SK-N-SH (cell line): ENCODE data around the gene HEPACAM. TPM values are rescaled to one million over a fixed set of nuclear protein-coding genes. Genes with fewer than 3 reads are reported as not detected.

ENCODE experiments used
- CTCF ChIA-PET: fragments of 300-600, 350-600 bp; formaldehyde crosslinking; extraction: SDS; loops from one replicate; lab custom pipeline; 2021; lab: Yijun Ruan, JAX
- POLR2A ChIA-PET: fragments of 350-600 bp; sonication (Branson Sonifier 250); formaldehyde crosslinking; extraction: SDS; loops from one replicate; lab custom pipeline; 2020; ENCODE audit warnings: antibody characterized with exemption, inconsistent platforms; lab: Yijun Ruan, JAX
- DNase-seq: peaks from one replicate; pipeline ENCODE4 v3.0.0; 2012
- H2AFZ ChIP-seq: fragments of 200-600 bp; sonication (generic); 2 replicates; pipeline ENCODE4 v1.8.1; 2016; ENCODE audit warnings: antibody characterized with exemption, mild to moderate bottlenecking, low read depth
- H3F3A ChIP-seq: fragments of 200-600 bp; sonication (generic); replicated peaks from 2 replicates; pipeline ENCODE3; 2016; ENCODE audit warnings: antibody characterized with exemption, mild to moderate bottlenecking; ENCODE audit not compliant: insufficient read depth
- H3K27ac ChIP-seq, 2 experiments: fragments of 200-500 bp in 1 of 2; fragments of 200-600 bp in 1 of 2; sonication (Bioruptor generic) in 1 of 2; sonication (generic), shearing (Covaris generic) in 1 of 2; 2 replicates each; pipeline versions ENCODE4 v1.5.1 to v1.6.1; 2014 to 2016; ENCODE audit warnings: low read depth in 2 of 2, inconsistent platforms in 1 of 2, low read length in 1 of 2, mild to moderate bottlenecking in 1 of 2, mixed read lengths in 1 of 2
- H3K27me3 ChIP-seq: fragments of 200-600 bp; sonication (generic), shearing (Covaris generic); 2 replicates; pipeline ENCODE4 v1.6.1; 2016; ENCODE audit warnings: mixed run types; ENCODE audit not compliant: insufficient read depth
- H3K36me3 ChIP-seq, 2 experiments: fragments of 200-500 bp in 1 of 2; fragments of 200-600 bp in 1 of 2; sonication (Bioruptor generic) in 1 of 2; sonication (generic) in 1 of 2; replicated peaks in 1 of 2; 2 replicates each; pipeline versions ENCODE3 to v1.5.1; 2014 to 2016; ENCODE audit warnings: low read length in 1 of 2, mild to moderate bottlenecking in 1 of 2; ENCODE audit not compliant: insufficient read depth in 2 of 2, control insufficient read depth in 1 of 2
- H3K4me1 ChIP-seq, 2 experiments: fragments of 200-500 bp in 1 of 2; fragments of 200-600 bp in 1 of 2; sonication (Bioruptor generic) in 1 of 2; sonication (generic), shearing (Covaris generic) in 1 of 2; 2 replicates each; pipeline versions ENCODE4 v1.5.1 to v1.6.1; 2014 to 2016; ENCODE audit warnings: low read depth in 1 of 2, low read length in 1 of 2, mixed run types in 1 of 2; ENCODE audit not compliant: insufficient read depth in 2 of 2, control insufficient read depth in 1 of 2
- H3K4me2 ChIP-seq: fragments of 200-600 bp; sonication (generic), shearing (Covaris generic); 2 replicates; pipeline ENCODE4 v1.6.1; 2017; ENCODE audit warnings: mixed run types
- H3K4me3 ChIP-seq, 2 experiments: fragments of 200-500 bp in 1 of 2; fragments of 200-600 bp in 1 of 2; sonication (Bioruptor generic) in 1 of 2; sonication (generic), shearing (Covaris generic) in 1 of 2; 2 replicates each; pipeline versions ENCODE4 v1.5.1 to v1.8.1; 2014 to 2016; ENCODE audit warnings: low read depth in 2 of 2, inconsistent platforms in 1 of 2, low read length in 1 of 2, mild to moderate bottlenecking in 1 of 2, mixed read lengths in 1 of 2, moderate library complexity in 1 of 2
- H3K79me2 ChIP-seq: fragments of 200-600 bp; sonication (generic); 2 replicates; pipeline ENCODE4 v1.8.1; 2017; ENCODE audit warnings: mild to moderate bottlenecking; ENCODE audit not compliant: insufficient read depth
- H3K9ac ChIP-seq: fragments of 200-600 bp; sonication (generic); 2 replicates; pipeline ENCODE4 v1.6.1; 2017; ENCODE audit warnings: mixed run types
- H3K9me2 ChIP-seq: fragments of 200-600 bp; sonication (generic); 2 replicates; pipeline ENCODE4 v1.6.1; 2017; ENCODE audit warnings: mixed run types
- H3K9me3 ChIP-seq: fragments of 200-600 bp; sonication (generic); 2 replicates; pipeline ENCODE4 v1.6.1; 2017; ENCODE audit warnings: mixed run types, mild to moderate bottlenecking, moderate library complexity
- H4K20me1 ChIP-seq: fragments of 200-600 bp; sonication (generic); 2 replicates; pipeline ENCODE4 v1.6.1; 2017; ENCODE audit warnings: mild to moderate bottlenecking, mixed run types; ENCODE audit not compliant: insufficient read depth
- CHD2 ChIP-seq: fragments of 150-350 bp; IDR thresholded peaks from 2 replicates; pipeline ENCODE4 v1.6.1; 2018; ENCODE audit warnings: low read length; ENCODE audit not compliant: partially characterized antibody
- ELF1 ChIP-seq: IDR thresholded peaks from 2 replicates; pipeline ENCODE4 v1.4.0; 2012
- EP300 ChIP-seq, 2 experiments: IDR thresholded peaks; 2 replicates each; pipeline versions ENCODE4 v1.4.0 to v1.6.1; 2012; ENCODE audit warnings: borderline replicate concordance in 1 of 2, low read depth in 1 of 2, low read length in 1 of 2
- FOSL2 ChIP-seq: IDR thresholded peaks from 2 replicates; pipeline ENCODE4 v1.4.0; 2012; ENCODE audit warnings: low read depth, mild to moderate bottlenecking, moderate library complexity, borderline replicate concordance
- FOXJ3 ChIP-seq: sonication (generic); formaldehyde crosslinking; IDR thresholded peaks from 2 replicates; pipeline ENCODE4 v1.5.1; 2020; ENCODE audit warnings: mild to moderate bottlenecking, missing genetic modification reagents
- NRF1 ChIP-seq: IDR thresholded peaks from 2 replicates; pipeline ENCODE4 v1.6.1; 2012; ENCODE audit warnings: low read depth, mild to moderate bottlenecking, low read length
- PBX3 ChIP-seq: IDR thresholded peaks from 2 replicates; pipeline ENCODE4; 2012
- RCOR1 ChIP-seq: fragments of 150-350 bp; IDR thresholded peaks from 2 replicates; pipeline ENCODE4 v1.6.1; 2017; ENCODE audit warnings: antibody characterized with exemption, low read length
- REST ChIP-seq: IDR thresholded peaks from 2 replicates; pipeline ENCODE4 v1.6.1; 2012; ENCODE audit warnings: mild to moderate bottlenecking, low read depth, low read length, moderate library complexity
- RXRA ChIP-seq: IDR thresholded peaks from 2 replicates; pipeline ENCODE4 v1.4.0; 2012; ENCODE audit warnings: low read depth, mild to moderate bottlenecking, borderline replicate concordance
- SIN3A ChIP-seq: IDR thresholded peaks from 2 replicates; pipeline ENCODE4 v1.6.1; 2012; ENCODE audit warnings: low read depth, mild to moderate bottlenecking, low read length, moderate library complexity, borderline replicate concordance
- SMC3 ChIP-seq: IDR thresholded peaks from 2 replicates; pipeline ENCODE4 v1.6.1; 2012; ENCODE audit warnings: low read depth, low read length, improper control_type of control experiment
- USF1 ChIP-seq: IDR thresholded peaks from 2 replicates; pipeline ENCODE4 v1.4.0; 2012; ENCODE audit warnings: low read depth, borderline replicate concordance
- USF2 ChIP-seq: fragments of 150-350 bp; IDR thresholded peaks from 2 replicates; pipeline ENCODE4 v1.6.1; 2017; ENCODE audit warnings: antibody characterized with exemption, low read length, low read depth, borderline replicate concordance
- ZBTB33 ChIP-seq: IDR thresholded peaks from 2 replicates; pipeline ENCODE4 v1.4.0; 2012; ENCODE audit warnings: low read depth, borderline replicate concordance
- WGBS: methylation state at CpG from one replicate; pipeline ENCODE4 v1.1.6; 2017; ENCODE audit warnings: low lambda C conversion rate; 5-methylcytosine and 5-hydroxymethylcytosine counted together
- polyA plus RNA-seq, 3 experiments: library from polyadenylated mRNA; depleted of rRNA; stranded (reverse); fragments of >200 nt; gene quantifications; 2 replicates each; pipeline ENCODE4 v1.2.3, GENCODE V29; 2012

The HEPACAM gene
- polyA plus RNA-seq, 1 of the 3 experiments (the other 2 are of a cell fraction) = not detected

- TF ChIP-seq ZBTB33 = no peak
- no peak for TF ChIP-seq ELF1
- TF ChIP-seq SIN3A = no peak
- TF ChIP-seq RXRA = no peak
- no peak for TF ChIP-seq REST
- TF ChIP-seq, all 33 proteins: peak for 0
These were observed 3.1 kb upstream of the HEPACAM start (continued) for GRCh38 chr11:124938970-124939369.

- ChIA-PET POLR2A (no interaction called here), CTCF (interaction anchor here (0.9 kb wide), 1 partner anchor 72 kb away, joined by 3 read pairs; no protein-coding TSS in a partner anchor)
- no peaks in the 10 kb centered on the region for H3K27me3 ChIP-seq
- TF ChIP-seq CHD2 = no peak
- no peak for TF ChIP-seq FOSL2
- TF ChIP-seq USF1 = no peak
- TF ChIP-seq FOXJ3 (CRISPR knock-in tag) = no peak
- TF ChIP-seq USF2 = no peak
- TF ChIP-seq EP300 (IDR thresholded peaks at IDR 0.05; ENCODE audit: borderline replicate concordance in 1 of 2, low read depth in 1 of 2, low read length in 1 of 2) = no peak
- TF ChIP-seq PBX3 = no peak
- TF ChIP-seq RCOR1 = no peak
- TF ChIP-seq NRF1 = no peak
- no peak for TF ChIP-seq ZBTB33
- no peak for TF ChIP-seq ELF1
- no peak for TF ChIP-seq SMC3
- no peaks in the 10 kb centered on the region for H3K4me1 ChIP-seq
- no peak overlapping the region for H3K4me3 ChIP-seq
- no peak overlapping the region for H2AFZ ChIP-seq
- no peak overlapping the region for H3K9ac ChIP-seq
- no peak for DNase-seq
- no peak overlapping the region for H3K27ac ChIP-seq
- H3K4me2 ChIP-seq = no peak overlapping the region
- no peaks in the 10 kb centered on the region for H3F3A ChIP-seq
- H3K36me3 ChIP-seq = no peaks in the 10 kb centered on the region
- 50% methylated on average over 6 of the region's 6 CpGs for WGBS
- no peaks in the 10 kb centered on the region for H3K9me3 ChIP-seq
- H3K79me2 ChIP-seq = no peaks in the 10 kb centered on the region
- H3K9me2 ChIP-seq = no peaks in the 10 kb centered on the region
- H4K20me1 ChIP-seq = no peaks in the 10 kb centered on the region
These were observed 2.4 kb upstream of the HEPACAM start for GRCh38 chr11:124938206-124938765.
